ENCODE measurements around the gene ABHD12.

ABHD12 gene

DNA sequence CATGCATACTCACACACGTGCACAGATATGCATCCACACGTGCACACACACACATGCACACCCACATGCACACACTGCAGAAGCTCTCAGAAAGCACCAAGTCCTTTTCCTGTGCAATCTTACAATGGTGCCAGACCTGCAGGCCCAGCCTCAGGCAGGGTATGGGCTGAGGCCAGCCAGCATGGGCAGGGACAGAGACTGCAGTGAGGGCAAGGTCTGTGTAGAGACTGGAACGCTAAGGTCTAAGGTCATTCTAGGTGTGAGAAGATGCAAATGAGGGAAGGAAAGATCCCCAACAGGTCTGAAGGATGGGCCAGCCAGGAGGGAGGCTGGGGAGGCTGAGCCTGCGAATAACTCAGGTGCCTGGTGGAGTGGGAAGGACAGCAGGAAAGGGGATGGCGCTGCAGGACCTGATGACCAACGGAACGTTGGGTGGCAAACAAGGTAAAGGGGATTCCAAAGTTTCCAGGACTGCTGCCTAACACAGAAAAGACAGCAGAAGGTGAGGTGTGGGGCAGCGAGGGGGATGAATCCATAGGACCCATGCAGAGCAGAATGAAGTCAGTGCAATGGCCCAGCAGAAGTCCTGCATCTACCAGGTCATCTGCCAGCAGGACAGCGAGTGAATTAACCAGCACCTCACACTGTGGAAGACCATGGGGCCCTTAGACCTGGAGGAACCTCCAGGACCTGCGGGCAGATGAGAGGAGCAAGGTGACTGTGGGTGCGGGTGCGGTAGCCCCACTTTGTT is 67.0 kb downstream of the ABHD12 start:
- H3F3A ChIP-seq (ENCODE audit: insufficient read depth): 0 out of 2 replicates have a peak, but pooled peaks cover 6% of the 10 kb centered on the region
- TF ChIP-seq, protein P1, sequence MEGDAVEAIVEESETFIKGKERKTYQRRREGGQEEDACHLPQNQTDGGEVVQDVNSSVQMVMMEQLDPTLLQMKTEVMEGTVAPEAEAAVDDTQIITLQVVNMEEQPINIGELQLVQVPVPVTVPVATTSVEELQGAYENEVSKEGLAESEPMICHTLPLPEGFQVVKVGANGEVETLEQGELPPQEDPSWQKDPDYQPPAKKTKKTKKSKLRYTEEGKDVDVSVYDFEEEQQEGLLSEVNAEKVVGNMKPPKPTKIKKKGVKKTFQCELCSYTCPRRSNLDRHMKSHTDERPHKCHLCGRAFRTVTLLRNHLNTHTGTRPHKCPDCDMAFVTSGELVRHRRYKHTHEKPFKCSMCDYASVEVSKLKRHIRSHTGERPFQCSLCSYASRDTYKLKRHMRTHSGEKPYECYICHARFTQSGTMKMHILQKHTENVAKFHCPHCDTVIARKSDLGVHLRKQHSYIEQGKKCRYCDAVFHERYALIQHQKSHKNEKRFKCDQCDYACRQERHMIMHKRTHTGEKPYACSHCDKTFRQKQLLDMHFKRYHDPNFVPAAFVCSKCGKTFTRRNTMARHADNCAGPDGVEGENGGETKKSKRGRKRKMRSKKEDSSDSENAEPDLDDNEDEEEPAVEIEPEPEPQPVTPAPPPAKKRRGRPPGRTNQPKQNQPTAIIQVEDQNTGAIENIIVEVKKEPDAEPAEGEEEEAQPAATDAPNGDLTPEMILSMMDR (IDR thresholded peaks at IDR 0.05; ENCODE audit: insufficient read depth, low read length, poor library complexity, severe bottlenecking): no peak
- TF ChIP-seq EZH2phosphoT487 (conservative IDR thresholded peaks at IDR 0.05; ENCODE audit: low read length): no peak
- H3K9ac ChIP-seq (ENCODE audit: low read length): no peak overlapping the region
- no peak overlapping the region for H2AFZ ChIP-seq (ENCODE audit: low read depth, low read length, severe bottlenecking)
- no peak overlapping the region for H3K4me3 ChIP-seq (ENCODE audit: insufficient read depth, low read length, poor library complexity, severe bottlenecking)
- H3K4me2 ChIP-seq (ENCODE audit: low read depth, low read length, poor library complexity, severe bottlenecking): no peak overlapping the region
- H3K9me2 ChIP-seq (replicated peaks; ENCODE audit: insufficient read depth, low read length): no peaks in the 10 kb centered on the region
- no peaks in the 10 kb centered on the region for H3K27me3 ChIP-seq (ENCODE audit: low read length)
- no peaks in the 10 kb centered on the region for H3K79me2 ChIP-seq (ENCODE audit: insufficient read depth, low read length)
- no peaks in the 10 kb centered on the region for H3K36me3 ChIP-seq (ENCODE audit: low read length)
- H3K27ac ChIP-seq (ENCODE audit: low read depth, low read length): no peak overlapping the region
- H3K9me3 ChIP-seq (ENCODE audit: insufficient read depth, low read length): no peaks in the 10 kb centered on the region
- no peaks in the 10 kb centered on the region for H4K20me1 ChIP-seq (ENCODE audit: low read depth, low read length)

GRCh38 chr20:25321991-25322390 is 68.6 kb downstream of the ABHD12 start:
- Histone ChIP-seq H3K79me2 (ENCODE audit: insufficient read depth, low read length) (no peaks in the 10 kb centered on the region), H3K27ac (ENCODE audit: low read depth, low read length) (no peak overlapping the region), H3K9me3 (ENCODE audit: insufficient read depth, low read length) (no peaks in the 10 kb centered on the region), H3K9me2 (replicated peaks; ENCODE audit: insufficient read depth, low read length) (no peaks in the 10 kb centered on the region), H3K4me3 (ENCODE audit: insufficient read depth, low read length, poor library complexity, severe bottlenecking) (no peak overlapping the region), H4K20me1 (ENCODE audit: low read depth, low read length) (no peaks in the 10 kb centered on the region), H3K4me2 (ENCODE audit: low read depth, low read length, poor library complexity, severe bottlenecking) (no peak overlapping the region), H3K9ac (ENCODE audit: low read length) (no peak overlapping the region), H2AFZ (ENCODE audit: low read depth, low read length, severe bottlenecking) (no peak overlapping the region), H3F3A (ENCODE audit: insufficient read depth) (peaks cover 9% of the 10 kb centered on the region; the same call in 1 of the 2 replicates), H3K27me3 (ENCODE audit: low read length) (no peaks in the 10 kb centered on the region), H3K36me3 (ENCODE audit: low read length) (no peaks in the 10 kb centered on the region)
- TF ChIP-seq EZH2phosphoT487 (conservative IDR thresholded peaks at IDR 0.05; ENCODE audit: low read length): no peak
- TF ChIP-seq, protein P1 (IDR thresholded peaks at IDR 0.05; ENCODE audit: insufficient read depth, low read length, poor library complexity, severe bottlenecking): no peak

DNA sequence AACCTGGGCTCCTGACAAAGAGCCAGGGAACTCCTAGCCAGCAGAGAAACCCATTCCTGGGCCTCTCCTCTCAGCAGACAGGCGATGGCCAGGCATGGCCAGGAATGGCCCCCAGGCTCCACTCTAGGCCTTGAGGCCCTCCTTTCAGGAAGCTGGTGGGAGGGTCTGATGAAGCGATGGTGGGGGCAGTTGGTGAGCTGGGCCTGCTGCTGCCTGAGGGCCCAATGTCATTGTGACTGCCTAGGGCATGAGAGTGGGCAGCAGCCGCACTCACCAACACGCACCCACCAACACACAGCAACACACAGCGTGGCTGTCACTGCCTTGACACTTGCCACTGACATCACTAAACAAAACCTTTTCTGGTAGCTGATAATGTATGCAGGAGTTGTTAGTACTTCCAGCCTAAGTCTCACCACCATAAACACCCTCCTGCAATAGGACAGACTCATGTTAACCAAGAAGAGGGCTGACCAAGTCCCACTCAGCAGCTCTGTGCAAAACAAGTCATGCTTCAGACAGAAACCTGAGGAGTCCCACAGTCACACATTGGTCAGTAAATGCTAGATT is 69.3 kb downstream of the ABHD12 start:
- no peak for TF ChIP-seq EZH2phosphoT487 (conservative IDR thresholded peaks at IDR 0.05; ENCODE audit: low read length)
- TF ChIP-seq, protein P1 (IDR thresholded peaks at IDR 0.05; ENCODE audit: insufficient read depth, low read length, poor library complexity, severe bottlenecking): no peak

More for the DNA sequence above, 69.3 kb downstream of the ABHD12 start:
- Histone ChIP-seq H3K4me3 (ENCODE audit: insufficient read depth, low read length, poor library complexity, severe bottlenecking) (no peak overlapping the region), H2AFZ (ENCODE audit: low read depth, low read length, severe bottlenecking) (no peak overlapping the region), H3K9ac (ENCODE audit: low read length) (no peak overlapping the region), H3K9me3 (ENCODE audit: insufficient read depth, low read length) (no peaks in the 10 kb centered on the region), H4K20me1 (ENCODE audit: low read depth, low read length) (no peaks in the 10 kb centered on the region), H3K27me3 (ENCODE audit: low read length) (no peaks in the 10 kb centered on the region), H3K36me3 (ENCODE audit: low read length) (no peaks in the 10 kb centered on the region), H3K79me2 (ENCODE audit: insufficient read depth, low read length) (no peaks in the 10 kb centered on the region), H3F3A (ENCODE audit: insufficient read depth) (peaks cover 9% of the 10 kb centered on the region; the same call in 1 of the 2 replicates), H3K9me2 (replicated peaks; ENCODE audit: insufficient read depth, low read length) (no peaks in the 10 kb centered on the region), H3K4me2 (ENCODE audit: low read depth, low read length, poor library complexity, severe bottlenecking) (no peak overlapping the region), H3K27ac (ENCODE audit: low read depth, low read length) (no peak overlapping the region)

All from SU-DHL-6 (cell line).